Measurements from ENCODE around the gene C6orf47.
A peak's percentile ranks its signal among the peaks of the same experiment; 100 is the strongest.
"Not testable (repeated sequence)": the region's sequence is repeated elsewhere in the genome, so short reads cannot be mapped to it uniquely, and the experiment has no call there.

C6orf47 gene

GRCh38 chr6:31660381-31661261 is at the start of gene C6orf47:
C6orf47 (minus strand) TSS chr6:31660778; CDS start chr6:31659947, 831 bp downstream.
- peak in 1 of 2 experiments; percentile 82 for DNase-seq

GRCh38 chr6:31709157-31709556 is 48.6 kb upstream of the C6orf47 start:
- not testable (repeated sequence) for DNase-seq

- no peak for DNase-seq
Observed at GRCh38 chr6:31708224-31708623, 47.6 kb upstream of the C6orf47 start.

GRCh38 chr6:31707701-31708100 is 47.1 kb upstream of the C6orf47 start:
- no peak for DNase-seq

- DNase-seq = no peak
Observed at GRCh38 chr6:31706599-31706998, 46.0 kb upstream of the C6orf47 start, which contains the start of gene LY6G6F. LY6G6F (plus strand) TSS chr6:31706866; CDS start chr6:31706907, 41 bp downstream.

GRCh38 chr6:31705931-31706330 is 45.4 kb upstream of the C6orf47 start:
- no peak for DNase-seq

- peak; percentile 92 to 97 for DNase-seq
Observed at GRCh38 chr6:31702819-31703716, 42.5 kb upstream of the C6orf47 start, which contains the start of gene ABHD16A. ABHD16A (minus strand) TSS chr6:31703324; CDS start chr6:31703281, 43 bp downstream.

- DNase-seq = no peak
Observed at GRCh38 chr6:31702405-31702818, 41.8 kb upstream of the C6orf47 start.

- no peak for DNase-seq
Observed at GRCh38 chr6:31701666-31702404, 41.3 kb upstream of the C6orf47 start.

GRCh38 chr6:31700740-31701401 is 40.3 kb upstream of the C6orf47 start:
- no peak for DNase-seq

- no peak for DNase-seq
Observed at GRCh38 chr6:31697555-31697954, 37.0 kb upstream of the C6orf47 start.

- no peak for DNase-seq
Observed at GRCh38 chr6:31693535-31693934, 33.0 kb upstream of the C6orf47 start.

GRCh38 chr6:31692886-31693285 is 32.3 kb upstream of the C6orf47 start:
- no peak for DNase-seq

GRCh38 chr6:31692353-31692752 is 31.8 kb upstream of the C6orf47 start:
- no peak for DNase-seq

GRCh38 chr6:31691564-31692108 is 31.1 kb upstream of the C6orf47 start:
- DNase-seq = no peak

GRCh38 chr6:31691078-31691463 is 30.5 kb upstream of the C6orf47 start:
- no peak for DNase-seq

- DNase-seq = no peak
Observed at GRCh38 chr6:31690231-31691077, 29.9 kb upstream of the C6orf47 start.

GRCh38 chr6:31689249-31690110 is 28.9 kb upstream of the C6orf47 start:
- DNase-seq = no peak

GRCh38 chr6:31687860-31688693 is 27.5 kb upstream of the C6orf47 start:
- no peak for DNase-seq
